Activated CD4-positive, alpha-beta memory T cell treated with anti-CD3 and anti-CD28 coated beads, Interleukin-2, amount 10 ng/mL, durations not matched to agents 7 days and 5 days (primary cell): ENCODE data around the gene NKX3-2. TPM values are rescaled to one million over a fixed set of nuclear protein-coding genes. Genes with fewer than 3 reads are reported as not detected.

ENCODE experiments used
- CTCF ChIA-PET: fragments of 350-600 bp; sonication (Branson Sonifier 250); formaldehyde crosslinking; loops from one replicate; lab custom pipeline; 2021; ENCODE audit warnings: antibody characterized with exemption, inconsistent platforms; lab: Charles Lee
- POLR2A ChIA-PET: fragments of 350-600 bp; sonication (Branson Sonifier 250); formaldehyde crosslinking; loops from one replicate; lab custom pipeline; 2021; ENCODE audit warnings: antibody characterized with exemption; lab: Charles Lee
- DNase-seq: peaks from one replicate; pipeline ENCODE4 v3.0.0-alpha.2; 2020
- H3K27ac Mint-ChIP-seq: one replicate; pipeline ENCODE4 v1.8.0; 2021; ENCODE audit warnings: mild to moderate bottlenecking, mixed read lengths
- H3K27me3 Mint-ChIP-seq: one replicate; pipeline ENCODE4 v1.8.0; 2021; ENCODE audit warnings: mixed read lengths
- H3K36me3 Mint-ChIP-seq: one replicate; pipeline ENCODE4 v1.8.0; 2021; ENCODE audit warnings: low read depth, mixed read lengths
- H3K4me1 Mint-ChIP-seq: one replicate; pipeline ENCODE4 v1.8.0; 2021; ENCODE audit warnings: mixed read lengths
- H3K4me3 Mint-ChIP-seq: one replicate; pipeline ENCODE4 v1.8.0; 2021; ENCODE audit warnings: mild to moderate bottlenecking, mixed read lengths
- H3K9me3 Mint-ChIP-seq: one replicate; pipeline ENCODE4 v1.8.0; 2021; ENCODE audit warnings: mixed read lengths
- total RNA-seq, 2 experiments: library from RNA; stranded (reverse); gene quantifications; one replicate each; pipeline ENCODE4 v1.2.3, GENCODE V29; 2021

The NKX3-2 gene
- total RNA-seq, 2 experiments from 2014 or later = not detected

GRCh38 chr4:13555325-13555724, 11.0 kb upstream of the NKX3-2 start:
- no peak overlapping the region for H3K27ac Mint-ChIP-seq
- H3K4me3 Mint-ChIP-seq = no peak overlapping the region
- DNase-seq = no peak
- no peaks in the 10 kb centered on the region for H3K36me3 Mint-ChIP-seq
- ChIA-PET CTCF (no interaction called here), POLR2A (no interaction called here)
- H3K27me3 Mint-ChIP-seq = peaks cover 45% of the 10 kb centered on the region
- no peaks in the 10 kb centered on the region for H3K9me3 Mint-ChIP-seq
- H3K4me1 Mint-ChIP-seq = no peaks in the 10 kb centered on the region

- CTCF ChIA-PET = no interaction called here
- H3K9me3 Mint-ChIP-seq = no peaks in the 10 kb centered on the region
These were observed 8.8 kb upstream of the NKX3-2 start for GRCh38 chr4:13553081-13553480.

GRCh38 chr4:13548984-13549546, 4.8 kb upstream of the NKX3-2 start:
- no peak overlapping the region for H3K27ac Mint-ChIP-seq

More at GRCh38 chr4:13553081-13553480, 8.8 kb upstream of the NKX3-2 start:
- POLR2A ChIA-PET = no interaction called here
- Mint-ChIP-seq H3K4me3 (no peak overlapping the region), H3K27ac (no peak overlapping the region), H3K4me1 (peaks cover 10% of the 10 kb centered on the region), H3K27me3 (peaks cover 57% of the 10 kb centered on the region), H3K36me3 (no peaks in the 10 kb centered on the region)
- DNase-seq = no peak

GRCh38 chr4:13548059-13548983, 4.0 kb upstream of the NKX3-2 start:
- Mint-ChIP-seq H3K4me1 (peaks cover 32% of the 10 kb centered on the region), H3K27me3 (peaks cover 65% of the 10 kb centered on the region), H3K4me3 (peak overlapping the region; percentile 33), H3K9me3 (no peaks in the 10 kb centered on the region), H3K36me3 (peaks cover 14% of the 10 kb centered on the region), H3K27ac (no peak overlapping the region)
- ChIA-PET CTCF (interaction anchor here (0.7 to 1.6 kb wide), 5 partner anchors 8 to 819 kb away, joined by 3 to 7 read pairs (median 4); no protein-coding TSS in a partner anchor), POLR2A (no interaction called here)
- DNase-seq = no peak

More at GRCh38 chr4:13548984-13549546, 4.8 kb upstream of the NKX3-2 start:
- CTCF ChIA-PET = interaction anchor here (1.6 kb wide), 1 partner anchor 820 kb away, joined by 7 read pairs; no protein-coding TSS in a partner anchor
- H3K4me3 Mint-ChIP-seq = peak overlapping the region; percentile 57
- peaks cover 67% of the 10 kb centered on the region for H3K27me3 Mint-ChIP-seq
- H3K36me3 Mint-ChIP-seq = peaks cover 14% of the 10 kb centered on the region
- peaks cover 29% of the 10 kb centered on the region for H3K4me1 Mint-ChIP-seq
- POLR2A ChIA-PET = no interaction called here
- peak; percentile 87 for DNase-seq
- no peaks in the 10 kb centered on the region for H3K9me3 Mint-ChIP-seq

GRCh38 chr4:13547485-13548041, 3.3 kb upstream of the NKX3-2 start:
- POLR2A ChIA-PET = no interaction called here
- peak; percentile 40 for DNase-seq
- peaks cover 14% of the 10 kb centered on the region for H3K36me3 Mint-ChIP-seq

GRCh38 chr4:13546941-13547484, 2.7 kb upstream of the NKX3-2 start:
- H3K36me3 Mint-ChIP-seq = peaks cover 14% of the 10 kb centered on the region
- CTCF ChIA-PET = interaction anchor here (1.6 kb wide), 1 partner anchor 818 kb away, joined by 7 read pairs; no protein-coding TSS in a partner anchor
- peak overlapping the region; percentile 55 for H3K4me3 Mint-ChIP-seq
- peaks cover 37% of the 10 kb centered on the region for H3K4me1 Mint-ChIP-seq
- H3K9me3 Mint-ChIP-seq = no peaks in the 10 kb centered on the region
- no peak overlapping the region for H3K27ac Mint-ChIP-seq
- peaks cover 65% of the 10 kb centered on the region for H3K27me3 Mint-ChIP-seq
- no peak for DNase-seq
- POLR2A ChIA-PET = no interaction called here

More at GRCh38 chr4:13547485-13548041, 3.3 kb upstream of the NKX3-2 start:
- peaks cover 37% of the 10 kb centered on the region for H3K4me1 Mint-ChIP-seq
- H3K27ac Mint-ChIP-seq = no peak overlapping the region
- H3K9me3 Mint-ChIP-seq = no peaks in the 10 kb centered on the region
- CTCF ChIA-PET = interaction anchor here (1.3 to 1.6 kb wide), 3 partner anchors 7 to 818 kb away, joined by 4 to 7 read pairs (median 4); no protein-coding TSS in a partner anchor
- peaks cover 67% of the 10 kb centered on the region for H3K27me3 Mint-ChIP-seq
- H3K4me3 Mint-ChIP-seq = peak overlapping the region; percentile 55

GRCh38 chr4:13546142-13546940, 2.0 kb upstream of the NKX3-2 start:
- H3K27ac Mint-ChIP-seq = no peak overlapping the region
- CTCF ChIA-PET = interaction anchor here (0.6 kb wide), 1 partner anchor 820 kb away, joined by 3 read pairs; no protein-coding TSS in a partner anchor

GRCh38 chr4:13545394-13545808, 1.1 kb upstream of the NKX3-2 start:
- Mint-ChIP-seq H3K27me3 (peaks cover 66% of the 10 kb centered on the region), H3K4me1 (peaks cover 43% of the 10 kb centered on the region), H3K36me3 (peaks cover 16% of the 10 kb centered on the region), H3K4me3 (peak overlapping the region; percentile 57), H3K9me3 (no peaks in the 10 kb centered on the region), H3K27ac (peak overlapping the region; percentile 6)
- ChIA-PET CTCF (no interaction called here), POLR2A (no interaction called here)
- no peak for DNase-seq

More at GRCh38 chr4:13546142-13546940, 2.0 kb upstream of the NKX3-2 start:
- Mint-ChIP-seq H3K4me1 (peaks cover 41% of the 10 kb centered on the region), H3K36me3 (peaks cover 16% of the 10 kb centered on the region), H3K27me3 (peaks cover 64% of the 10 kb centered on the region), H3K4me3 (peak overlapping the region; percentile 55), H3K9me3 (no peaks in the 10 kb centered on the region)
- POLR2A ChIA-PET = no interaction called here
- no peak for DNase-seq

GRCh38 chr4:13544606-13545393, 492 bp upstream of the NKX3-2 start:
- CTCF ChIA-PET = no interaction called here
- peaks cover 47% of the 10 kb centered on the region for H3K4me1 Mint-ChIP-seq
- POLR2A ChIA-PET = interaction anchor here (0.8 kb wide), 1 partner anchor 17 kb away, joined by 3 read pairs; no protein-coding TSS in a partner anchor
- no peaks in the 10 kb centered on the region for H3K9me3 Mint-ChIP-seq
- peaks cover 16% of the 10 kb centered on the region for H3K36me3 Mint-ChIP-seq
- peak overlapping the region; percentile 57 for H3K4me3 Mint-ChIP-seq
- DNase-seq = peak; percentile 48
- H3K27me3 Mint-ChIP-seq = peaks cover 70% of the 10 kb centered on the region
- peak overlapping the region; percentile 6 for H3K27ac Mint-ChIP-seq

- Mint-ChIP-seq H3K27me3 (peaks cover 72% of the 10 kb centered on the region), H3K27ac (peak overlapping the region; percentile 31), H3K36me3 (peaks cover 28% of the 10 kb centered on the region), H3K4me3 (peak overlapping the region; percentile 17), H3K4me1 (peaks cover 43% of the 10 kb centered on the region), H3K9me3 (no peaks in the 10 kb centered on the region)
- no peak for DNase-seq
- ChIA-PET POLR2A (no interaction called here), CTCF (interaction anchor here (1.3 to 1.5 kb wide), 2 partner anchors 11 to 13 kb away, joined by 3 to 4 read pairs; no protein-coding TSS in a partner anchor)
These were observed 1.1 kb downstream of the NKX3-2 start for GRCh38 chr4:13543032-13543838.
